SK-N-SH (cell line): ENCODE results near the gene GULP1. TPM values are rescaled to one million over a fixed set of nuclear protein-coding genes. Genes with fewer than 3 reads are reported as not detected.

Source experiments
- CTCF ChIA-PET: fragments of 300-600, 350-600 bp; formaldehyde crosslinking; extraction: SDS; loops from one replicate; lab custom pipeline; 2021; lab: Yijun Ruan, JAX
- POLR2A ChIA-PET: fragments of 350-600 bp; sonication (Branson Sonifier 250); formaldehyde crosslinking; extraction: SDS; loops from one replicate; lab custom pipeline; 2020; ENCODE audit warnings: antibody characterized with exemption, inconsistent platforms; lab: Yijun Ruan, JAX
- DNase-seq: peaks from one replicate; pipeline ENCODE4 v3.0.0; 2012
- H2AFZ ChIP-seq: fragments of 200-600 bp; sonication (generic); 2 replicates; pipeline ENCODE4 v1.8.1; 2016; ENCODE audit warnings: antibody characterized with exemption, mild to moderate bottlenecking, low read depth
- H3F3A ChIP-seq: fragments of 200-600 bp; sonication (generic); replicated peaks from 2 replicates; pipeline ENCODE3; 2016; ENCODE audit warnings: antibody characterized with exemption, mild to moderate bottlenecking; ENCODE audit not compliant: insufficient read depth
- H3K27ac ChIP-seq, 2 experiments: fragments of 200-500 bp in 1 of 2; fragments of 200-600 bp in 1 of 2; sonication (Bioruptor generic) in 1 of 2; sonication (generic), shearing (Covaris generic) in 1 of 2; 2 replicates each; pipeline versions ENCODE4 v1.5.1 to v1.6.1; 2014 to 2016; ENCODE audit warnings: low read depth in 2 of 2, inconsistent platforms in 1 of 2, low read length in 1 of 2, mild to moderate bottlenecking in 1 of 2, mixed read lengths in 1 of 2
- H3K27me3 ChIP-seq: fragments of 200-600 bp; sonication (generic), shearing (Covaris generic); 2 replicates; pipeline ENCODE4 v1.6.1; 2016; ENCODE audit warnings: mixed run types; ENCODE audit not compliant: insufficient read depth
- H3K36me3 ChIP-seq, 2 experiments: fragments of 200-500 bp in 1 of 2; fragments of 200-600 bp in 1 of 2; sonication (Bioruptor generic) in 1 of 2; sonication (generic) in 1 of 2; replicated peaks in 1 of 2; 2 replicates each; pipeline versions ENCODE3 to v1.5.1; 2014 to 2016; ENCODE audit warnings: low read length in 1 of 2, mild to moderate bottlenecking in 1 of 2; ENCODE audit not compliant: insufficient read depth in 2 of 2, control insufficient read depth in 1 of 2
- H3K4me1 ChIP-seq, 2 experiments: fragments of 200-500 bp in 1 of 2; fragments of 200-600 bp in 1 of 2; sonication (Bioruptor generic) in 1 of 2; sonication (generic), shearing (Covaris generic) in 1 of 2; 2 replicates each; pipeline versions ENCODE4 v1.5.1 to v1.6.1; 2014 to 2016; ENCODE audit warnings: low read depth in 1 of 2, low read length in 1 of 2, mixed run types in 1 of 2; ENCODE audit not compliant: insufficient read depth in 2 of 2, control insufficient read depth in 1 of 2
- H3K4me2 ChIP-seq: fragments of 200-600 bp; sonication (generic), shearing (Covaris generic); 2 replicates; pipeline ENCODE4 v1.6.1; 2017; ENCODE audit warnings: mixed run types
- H3K4me3 ChIP-seq, 2 experiments: fragments of 200-500 bp in 1 of 2; fragments of 200-600 bp in 1 of 2; sonication (Bioruptor generic) in 1 of 2; sonication (generic), shearing (Covaris generic) in 1 of 2; 2 replicates each; pipeline versions ENCODE4 v1.5.1 to v1.8.1; 2014 to 2016; ENCODE audit warnings: low read depth in 2 of 2, inconsistent platforms in 1 of 2, low read length in 1 of 2, mild to moderate bottlenecking in 1 of 2, mixed read lengths in 1 of 2, moderate library complexity in 1 of 2
- H3K79me2 ChIP-seq: fragments of 200-600 bp; sonication (generic); 2 replicates; pipeline ENCODE4 v1.8.1; 2017; ENCODE audit warnings: mild to moderate bottlenecking; ENCODE audit not compliant: insufficient read depth
- H3K9ac ChIP-seq: fragments of 200-600 bp; sonication (generic); 2 replicates; pipeline ENCODE4 v1.6.1; 2017; ENCODE audit warnings: mixed run types
- H3K9me2 ChIP-seq: fragments of 200-600 bp; sonication (generic); 2 replicates; pipeline ENCODE4 v1.6.1; 2017; ENCODE audit warnings: mixed run types
- H3K9me3 ChIP-seq: fragments of 200-600 bp; sonication (generic); 2 replicates; pipeline ENCODE4 v1.6.1; 2017; ENCODE audit warnings: mixed run types, mild to moderate bottlenecking, moderate library complexity
- H4K20me1 ChIP-seq: fragments of 200-600 bp; sonication (generic); 2 replicates; pipeline ENCODE4 v1.6.1; 2017; ENCODE audit warnings: mild to moderate bottlenecking, mixed run types; ENCODE audit not compliant: insufficient read depth
- ELF1 ChIP-seq: IDR thresholded peaks from 2 replicates; pipeline ENCODE4 v1.4.0; 2012
- EZH2phosphoT487 ChIP-seq: fragments of 200-600 bp; sonication (generic); IDR thresholded peaks from 2 replicates; pipeline ENCODE4 v1.6.1; 2017; ENCODE audit warnings: low read depth, mixed run types, mild to moderate bottlenecking, antibody characterized with exemption, moderate library complexity, borderline replicate concordance
- GATA2 ChIP-seq: sonication (generic); formaldehyde crosslinking; IDR thresholded peaks from 2 replicates; pipeline ENCODE4 v1.5.0; 2020; ENCODE audit warnings: mild to moderate bottlenecking, missing genetic modification reagents
- IRF3 ChIP-seq: fragments of 150-350 bp; IDR thresholded peaks from 2 replicates; pipeline ENCODE4 v1.6.1; 2016; ENCODE audit warnings: mild to moderate bottlenecking, low read depth, low read length
- JUND ChIP-seq: IDR thresholded peaks from 2 replicates; pipeline ENCODE4 v1.4.0; 2012
- MEF2A ChIP-seq: IDR thresholded peaks from 2 replicates; pipeline ENCODE4 v1.4.0; 2012; ENCODE audit warnings: low read depth, borderline replicate concordance
- NFIC ChIP-seq: IDR thresholded peaks from 2 replicates; pipeline ENCODE4 v1.4.0; 2012; ENCODE audit warnings: borderline replicate concordance
- POLR2AphosphoS5 ChIP-seq: IDR thresholded peaks from 2 replicates; pipeline ENCODE4 v1.6.1; 2012; ENCODE audit warnings: low read depth, low read length
- RCOR1 ChIP-seq: fragments of 150-350 bp; IDR thresholded peaks from 2 replicates; pipeline ENCODE4 v1.6.1; 2017; ENCODE audit warnings: antibody characterized with exemption, low read length
- REST ChIP-seq: IDR thresholded peaks from 2 replicates; pipeline ENCODE4 v1.6.1; 2012; ENCODE audit warnings: mild to moderate bottlenecking, low read depth, low read length, moderate library complexity
- RFX5 ChIP-seq: IDR thresholded peaks from 2 replicates; pipeline ENCODE4 v1.6.1; 2012; ENCODE audit warnings: mild to moderate bottlenecking, improper control_type of control experiment, low read length
- USF1 ChIP-seq: IDR thresholded peaks from 2 replicates; pipeline ENCODE4 v1.4.0; 2012; ENCODE audit warnings: low read depth, borderline replicate concordance
- USF2 ChIP-seq: fragments of 150-350 bp; IDR thresholded peaks from 2 replicates; pipeline ENCODE4 v1.6.1; 2017; ENCODE audit warnings: antibody characterized with exemption, low read length, low read depth, borderline replicate concordance
- ZBTB33 ChIP-seq: IDR thresholded peaks from 2 replicates; pipeline ENCODE4 v1.4.0; 2012; ENCODE audit warnings: low read depth, borderline replicate concordance
- WGBS: methylation state at CpG from one replicate; pipeline ENCODE4 v1.1.6; 2017; ENCODE audit warnings: low lambda C conversion rate; 5-methylcytosine and 5-hydroxymethylcytosine counted together
- polyA plus RNA-seq, 3 experiments: library from polyadenylated mRNA; depleted of rRNA; stranded (reverse); fragments of >200 nt; gene quantifications; 2 replicates each; pipeline ENCODE4 v1.2.3, GENCODE V29; 2012

GULP1 gene
- polyA plus RNA-seq, 1 of the 3 experiments (the other 2 are of a cell fraction): 33.8 TPM

- POLR2A ChIA-PET: no interaction called here
- Histone ChIP-seq H3K27me3 (no peaks in the 10 kb centered on the region), H3K4me3 (no peak overlapping the region), H4K20me1 (no peaks in the 10 kb centered on the region), H3K27ac (no peak overlapping the region)
- CTCF ChIA-PET: interaction anchor here (1.4 kb wide), 1 partner anchor 533 kb away, joined by 4 read pairs; no protein-coding TSS in a partner anchor
- DNase-seq: no peak
- TF ChIP-seq USF2 (no peak), JUND (no peak), NFIC (no peak), IRF3 (no peak)
- TF ChIP-seq, all 33 proteins: peak for 0
- Histone ChIP-seq H3F3A (no peaks in the 10 kb centered on the region), H3K4me1 (no peaks in the 10 kb centered on the region), H3K79me2 (no peaks in the 10 kb centered on the region), H2AFZ (no peak overlapping the region), H3K9ac (no peak overlapping the region), H3K9me2 (no peaks in the 10 kb centered on the region), H3K36me3 (peaks cover 0 to 23% of the 10 kb centered on the region in 2 experiments), H3K4me2 (no peak overlapping the region), H3K9me3 (no peaks in the 10 kb centered on the region)
- 100% methylated on average over 1 of the region's 4 CpGs for WGBS
Observed at GRCh38 chr2:188561473-188561979, 269.9 kb downstream of the GULP1 start.

GRCh38 chr2:188569431-188570165 lies 277.9 kb downstream of the GULP1 start:
- H4K20me1 ChIP-seq: no peaks in the 10 kb centered on the region
- no peaks in the 10 kb centered on the region for H3K79me2 ChIP-seq
- no peaks in the 10 kb centered on the region for H3K27me3 ChIP-seq
- H3K27ac ChIP-seq: peak overlapping the region in 1 of 2 experiments; percentile 1; a peak in 1 of 4 replicates
- DNase-seq: no peak
- H3K4me2 ChIP-seq: no peak overlapping the region
- WGBS: 90% methylated on average over 4 of the region's 4 CpGs
- no peak overlapping the region for H3K9ac ChIP-seq
- no peak overlapping the region for H2AFZ ChIP-seq
- H3K36me3 ChIP-seq: peaks cover 38 to 54% of the 10 kb centered on the region in 2 experiments
- no peaks in the 10 kb centered on the region for H3K9me2 ChIP-seq
- H3K9me3 ChIP-seq: no peaks in the 10 kb centered on the region
- ChIA-PET POLR2A (no interaction called here), CTCF (no interaction called here)
- H3F3A ChIP-seq: peaks cover 6% of the 10 kb centered on the region
- no peaks in the 10 kb centered on the region for H3K4me1 ChIP-seq
- H3K4me3 ChIP-seq: no peak overlapping the region
- TF ChIP-seq JUND (no peak), POLR2AphosphoS5 (no peak), RCOR1 (no peak), RFX5 (no peak), USF1 (no peak), MEF2A (no peak), ZBTB33 (no peak), NFIC (no peak), IRF3 (no peak), REST (no peak), ELF1 (no peak), EZH2phosphoT487 (no peak), GATA2 (no peak)
